Naive B cell (primary cell): ENCODE measurements around the gene LRRC32. TPM values are rescaled to one million over a fixed set of nuclear protein-coding genes. Genes with fewer than 3 reads are reported as not detected.

Experiments
- ATAC-seq, 2 donors: fragments of 150-1000 bp; cut with Tn5 transposase; 2 replicates each; pipeline ENCODE4 v1.10.0; 2021; ENCODE audit warnings: low read depth in 2 of 2, mild to moderate bottlenecking in 2 of 2, moderate library complexity in 2 of 2
- DNase-seq: peaks from one replicate; pipeline ENCODE4 v3.0.0; 2022
- H3K27ac Mint-ChIP-seq, 6 donors: one replicate each; pipeline ENCODE4 v1.8.0; 2020 to 2022; ENCODE audit warnings: mild to moderate bottlenecking in 6 of 6, mixed read lengths in 6 of 6, moderate library complexity in 5 of 6, inconsistent platforms in 2 of 6
- H3K27me3 Mint-ChIP-seq, 3 donors: one replicate each; pipeline ENCODE4 v1.8.0; 2021 to 2022; ENCODE audit warnings: mixed read lengths in 3 of 3, mild to moderate bottlenecking in 1 of 3
- H3K36me3 Mint-ChIP-seq, 2 donors: one replicate each; pipeline ENCODE4 v1.8.0; 2020 to 2022; ENCODE audit warnings: mixed read lengths in 2 of 2, inconsistent platforms in 1 of 2, mild to moderate bottlenecking in 1 of 2
- H3K4me1 Mint-ChIP-seq, 3 donors: one replicate each; pipeline ENCODE4 v1.8.0; 2020 to 2022; ENCODE audit warnings: mixed read lengths in 3 of 3, inconsistent platforms in 1 of 3, mild to moderate bottlenecking in 1 of 3, moderate library complexity in 1 of 3
- H3K4me3 Mint-ChIP-seq, 8 donors: one replicate each; pipeline ENCODE4 v1.8.0; 2020 to 2022; ENCODE audit warnings: mild to moderate bottlenecking in 8 of 8, mixed read lengths in 8 of 8, moderate library complexity in 8 of 8, inconsistent platforms in 2 of 8
- H3K9me3 Mint-ChIP-seq, 7 donors: one replicate each; pipeline ENCODE4 v1.8.0; 2020 to 2022; ENCODE audit warnings: mixed read lengths in 7 of 7, mild to moderate bottlenecking in 5 of 7, inconsistent platforms in 2 of 7, moderate library complexity in 1 of 7
- polyA plus RNA-seq, 6 donors: library from polyadenylated mRNA; unstranded; fragments of 300-500 nt; fragmentation: Illumina TruSeq; gene quantifications; one replicate each; pipeline ENCODE4 v1.2.3, GENCODE V29; 2021; ENCODE audit warnings: low read depth in 6 of 6

The LRRC32 gene
- polyA plus RNA-seq, 6 donors from 2014 or later, result 0.13 to 1.9 TPM; not detected in 4

GRCh38 chr11:76641905-76642304, 28.6 kb downstream of the LRRC32 start:
- peaks cover 9 to 31% (median 24%) of the 10 kb centered on the region in 3 donors for H3K27me3 Mint-ChIP-seq
- H3K27ac Mint-ChIP-seq, result peak overlapping the region; percentile 78 to 100 (median 96)

GRCh38 chr11:76640501-76640900, 30.0 kb downstream of the LRRC32 start:
- DNase-seq, result no peak
- peaks cover 8 to 23% (median 15%) of the 10 kb centered on the region in 3 donors for H3K27me3 Mint-ChIP-seq

More at GRCh38 chr11:76641905-76642304, 28.6 kb downstream of the LRRC32 start:
- Mint-ChIP-seq H3K4me3 (peak overlapping the region in 3 of 8 donors; percentile 32 to 56 (median 38)), H3K4me1 (peaks cover 40 to 57% (median 47%) of the 10 kb centered on the region in 3 donors), H3K9me3 (peaks cover 0 to 8% (median 5%) of the 10 kb centered on the region in 7 donors), H3K36me3 (no peaks in the 10 kb centered on the region)
- no peak for ATAC-seq
- DNase-seq, result no peak

GRCh38 chr11:76639621-76640020, 30.9 kb downstream of the LRRC32 start:
- peaks cover 3 to 22% (median 6%) of the 10 kb centered on the region in 3 donors for H3K27me3 Mint-ChIP-seq
- no peaks in the 10 kb centered on the region for H3K36me3 Mint-ChIP-seq
- H3K4me1 Mint-ChIP-seq, result peaks cover 60 to 74% (median 70%) of the 10 kb centered on the region in 3 donors
- DNase-seq, result no peak
- ATAC-seq, result no peak
- no peaks in the 10 kb centered on the region for H3K9me3 Mint-ChIP-seq
- peak overlapping the region in 3 of 6 donors; percentile 35 to 96 (median 95) for H3K27ac Mint-ChIP-seq
- H3K4me3 Mint-ChIP-seq, result peak overlapping the region in 1 of 8 donors; percentile 30

More at GRCh38 chr11:76640501-76640900, 30.0 kb downstream of the LRRC32 start:
- no peak for ATAC-seq
- Mint-ChIP-seq H3K9me3 (no peaks in the 10 kb centered on the region), H3K36me3 (no peaks in the 10 kb centered on the region), H3K4me1 (peaks cover 54 to 71% (median 61%) of the 10 kb centered on the region in 3 donors), H3K27ac (peak overlapping the region in 5 of 6 donors; percentile 29 to 98 (median 94)), H3K4me3 (peak overlapping the region in 1 of 8 donors; percentile 61)

GRCh38 chr11:76638270-76639197, 32.0 kb downstream of the LRRC32 start:
- H3K27me3 Mint-ChIP-seq, result peaks cover 0 to 13% (median 0%) of the 10 kb centered on the region in 3 donors
- H3K36me3 Mint-ChIP-seq, result no peaks in the 10 kb centered on the region
- DNase-seq (no peak), ATAC-seq (no peak)
- H3K27ac Mint-ChIP-seq, result peak overlapping the region; percentile 96 to 100 (median 99)
- peak overlapping the region in 6 of 8 donors; percentile 56 to 90 (median 82) for H3K4me3 Mint-ChIP-seq
- H3K9me3 Mint-ChIP-seq, result no peaks in the 10 kb centered on the region
- H3K4me1 Mint-ChIP-seq, result peaks cover 60 to 74% (median 70%) of the 10 kb centered on the region in 3 donors

- H3K27me3 Mint-ChIP-seq, result peaks cover 0 to 13% (median 0%) of the 10 kb centered on the region in 3 donors
- peak; percentile 95 for DNase-seq
- H3K36me3 Mint-ChIP-seq, result no peaks in the 10 kb centered on the region
- ATAC-seq, result peak; percentile 92 to 95
- H3K9me3 Mint-ChIP-seq, result no peaks in the 10 kb centered on the region
- peak overlapping the region; percentile 16 to 92 (median 82) for H3K4me3 Mint-ChIP-seq
- peak overlapping the region; percentile 96 to 100 (median 99) for H3K27ac Mint-ChIP-seq
- H3K4me1 Mint-ChIP-seq, result peaks cover 60 to 70% (median 70%) of the 10 kb centered on the region in 3 donors
Measured at GRCh38 chr11:76637491-76638269, 32.9 kb downstream of the LRRC32 start.

GRCh38 chr11:76636826-76637460, 33.6 kb downstream of the LRRC32 start:
- Mint-ChIP-seq H3K27me3 (peaks cover 0 to 9% (median 0%) of the 10 kb centered on the region in 3 donors), H3K4me3 (peak overlapping the region; percentile 16 to 92 (median 82)), H3K27ac (peak overlapping the region; percentile 96 to 100 (median 99)), H3K36me3 (no peaks in the 10 kb centered on the region), H3K9me3 (no peaks in the 10 kb centered on the region), H3K4me1 (peaks cover 56 to 64% (median 64%) of the 10 kb centered on the region in 3 donors)
- DNase-seq (peak; percentile 11), ATAC-seq (no peak)

GRCh38 chr11:76635991-76636738, 34.4 kb downstream of the LRRC32 start:
- Mint-ChIP-seq H3K27ac (peak overlapping the region; percentile 96 to 100 (median 99)), H3K9me3 (no peaks in the 10 kb centered on the region), H3K4me1 (peaks cover 55 to 60% (median 56%) of the 10 kb centered on the region in 3 donors), H3K4me3 (peak overlapping the region in 6 of 8 donors; percentile 2 to 92 (median 60)), H3K27me3 (peaks cover 0 to 6% (median 0%) of the 10 kb centered on the region in 3 donors), H3K36me3 (no peaks in the 10 kb centered on the region)
- DNase-seq (no peak), ATAC-seq (no peak)

GRCh38 chr11:76634886-76635285, 35.7 kb downstream of the LRRC32 start:
- Mint-ChIP-seq H3K27ac (peak overlapping the region in 5 of 6 donors; percentile 61 to 99 (median 86)), H3K4me3 (peak overlapping the region in 1 of 8 donors; percentile 32), H3K36me3 (no peaks in the 10 kb centered on the region), H3K27me3 (peaks cover 0 to 4% (median 0%) of the 10 kb centered on the region in 3 donors), H3K9me3 (peaks cover 0 to 4% (median 0%) of the 10 kb centered on the region in 7 donors), H3K4me1 (peaks cover 56 to 62% (median 58%) of the 10 kb centered on the region in 3 donors)
- DNase-seq (no peak), ATAC-seq (no peak)

- Mint-ChIP-seq H3K27me3 (peaks cover 0 to 4% (median 0%) of the 10 kb centered on the region in 3 donors), H3K9me3 (peaks cover 0 to 5% (median 0%) of the 10 kb centered on the region in 7 donors), H3K36me3 (no peaks in the 10 kb centered on the region), H3K4me3 (no peak overlapping the region), H3K4me1 (peaks cover 56 to 67% (median 61%) of the 10 kb centered on the region in 3 donors), H3K27ac (peak overlapping the region in 2 of 6 donors; percentile 93 to 99)
- DNase-seq (no peak), ATAC-seq (no peak)
Measured at GRCh38 chr11:76632492-76632891, 38.1 kb downstream of the LRRC32 start.

GRCh38 chr11:76631566-76632308, 38.8 kb downstream of the LRRC32 start:
- ATAC-seq, result no peak
- Mint-ChIP-seq H3K27me3 (peaks cover 0 to 4% (median 0%) of the 10 kb centered on the region in 3 donors), H3K4me1 (peaks cover 56 to 67% (median 62%) of the 10 kb centered on the region in 3 donors), H3K27ac (peak overlapping the region; percentile 47 to 100 (median 88)), H3K9me3 (peaks cover 0 to 7% (median 0%) of the 10 kb centered on the region in 7 donors), H3K36me3 (no peaks in the 10 kb centered on the region), H3K4me3 (peak overlapping the region in 1 of 8 donors; percentile 16)
- DNase-seq, result no peak

- Mint-ChIP-seq H3K27ac (peak overlapping the region; percentile 99 to 100 (median 100)), H3K4me3 (peak overlapping the region; percentile 44 to 86 (median 70)), H3K4me1 (peaks cover 56 to 65% (median 62%) of the 10 kb centered on the region in 3 donors), H3K36me3 (peaks cover under 1 to 1% of the 10 kb centered on the region in 2 donors), H3K9me3 (peaks cover 0 to 9% (median 1%) of the 10 kb centered on the region in 7 donors), H3K27me3 (peaks cover 0 to 4% (median under 1%) of the 10 kb centered on the region in 3 donors)
- no peak for DNase-seq
- no peak for ATAC-seq
Measured at GRCh38 chr11:76630600-76631281, 39.8 kb downstream of the LRRC32 start.
